HG02571 (cell line): ENCODE measurements around the gene DPP6.

Experiments
- ATAC-seq: cut with Tn5 transposase; IDR thresholded peaks from one replicate; pipeline ENCODE4 v1.9.1; 2021; ENCODE audit warnings: mild to moderate bottlenecking, moderate library complexity; ENCODE audit not compliant: unreplicated experiment

Gene DPP6

GRCh38 chr7:154867068-154867467, 814.9 kb downstream of the DPP6 start:
- ATAC-seq = peak; percentile 43

DNA sequence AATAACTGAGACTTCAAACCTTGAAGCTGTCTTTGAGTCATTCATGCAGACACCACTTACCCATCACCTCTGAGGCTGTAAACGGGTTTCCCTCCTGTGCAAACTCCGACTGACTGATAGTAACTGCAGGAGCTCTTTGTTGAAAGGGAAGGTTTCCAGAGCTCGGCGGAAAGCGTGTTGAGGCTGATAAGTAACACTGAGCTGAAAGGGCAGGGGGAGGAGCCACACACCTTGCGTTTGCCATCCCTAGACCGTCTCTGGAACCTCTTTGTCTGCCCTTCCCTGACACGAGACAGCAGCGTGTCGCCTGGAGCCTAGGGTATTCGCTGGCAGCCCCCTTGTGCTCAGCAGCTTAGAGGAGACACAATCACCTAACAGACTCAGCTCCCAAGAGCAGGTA, 816.7 kb downstream of the DPP6 start:
- ATAC-seq = no peak

GRCh38 chr7:154869436-154869835, 817.2 kb downstream of the DPP6 start:
- ATAC-seq = no peak

- no peak for ATAC-seq
These were observed 819.3 kb downstream of the DPP6 start for GRCh38 chr7:154871507-154871906.

GRCh38 chr7:154871928-154872750, 819.9 kb downstream of the DPP6 start:
- no peak for ATAC-seq

GRCh38 chr7:154872811-154873499, 820.8 kb downstream of the DPP6 start:
- ATAC-seq = no peak

GRCh38 chr7:154873500-154874121, 821.4 kb downstream of the DPP6 start:
- ATAC-seq = no peak

- no peak for ATAC-seq
These were observed 822.4 kb downstream of the DPP6 start for GRCh38 chr7:154874409-154875113.

- no peak for ATAC-seq
These were observed 823.1 kb downstream of the DPP6 start for GRCh38 chr7:154875297-154875696.

DNA sequence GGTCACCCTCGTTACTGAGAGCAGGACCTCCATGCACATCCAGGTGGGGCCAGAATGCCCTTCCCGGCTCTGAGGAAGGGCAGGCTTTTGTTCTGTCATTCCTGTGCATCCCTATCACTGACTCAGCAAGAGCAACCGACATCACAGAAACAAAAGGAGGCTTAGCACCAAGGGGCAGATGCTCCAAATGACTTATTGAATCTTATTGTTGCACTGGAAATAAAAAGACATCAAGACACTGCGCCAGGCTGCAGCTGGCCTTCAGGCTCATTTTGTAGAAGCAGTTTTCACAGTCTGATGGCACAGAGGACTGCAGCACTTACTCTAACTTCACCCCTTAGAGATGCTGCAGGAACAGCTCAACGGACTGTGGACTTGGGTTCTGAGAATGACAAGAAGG, 824.3 kb downstream of the DPP6 start:
- no peak for ATAC-seq

GRCh38 chr7:154877031-154877430, 824.8 kb downstream of the DPP6 start:
- no peak for ATAC-seq

- ATAC-seq = no peak
These were observed 827.4 kb downstream of the DPP6 start for GRCh38 chr7:154879629-154880028.

DNA sequence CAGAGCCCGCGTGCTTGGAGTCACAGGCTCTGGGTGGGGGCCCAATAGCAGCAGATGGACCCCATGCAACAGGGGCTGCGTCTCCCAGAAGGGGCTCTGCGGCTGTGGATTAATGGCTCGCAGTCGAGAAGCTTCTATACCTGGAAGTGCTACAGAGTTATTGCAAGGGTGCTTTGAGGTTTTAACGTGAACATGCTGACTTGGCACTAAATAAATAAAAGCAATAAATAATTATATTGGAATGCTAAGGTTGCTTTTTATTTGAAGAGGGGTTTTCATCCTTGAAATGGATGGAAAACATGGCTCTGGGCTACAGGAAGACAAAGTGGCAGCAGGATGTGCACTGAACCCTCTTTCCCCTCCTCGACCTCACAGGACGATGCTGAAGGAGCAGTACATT, 828.3 kb downstream of the DPP6 start:
- ATAC-seq = no peak

DNA sequence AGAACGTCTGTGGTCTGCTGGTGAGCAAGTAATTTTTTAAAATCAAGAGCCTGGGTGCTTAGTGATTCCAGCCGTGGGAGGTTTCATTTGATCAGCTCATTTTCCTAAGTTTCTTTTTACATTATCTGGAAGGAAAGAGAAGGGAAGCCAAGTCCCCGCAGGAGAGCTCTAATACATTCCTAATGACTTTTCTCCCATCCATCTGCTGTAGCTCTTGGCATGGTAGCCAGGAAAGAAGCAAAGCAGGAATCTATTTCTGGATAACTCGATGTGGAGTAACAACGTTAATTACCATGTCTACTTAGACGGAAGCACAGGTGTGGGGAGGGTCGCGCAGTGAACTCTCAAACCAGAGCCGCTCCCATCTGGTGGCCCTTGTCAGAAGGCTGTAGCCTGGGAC, 828.8 kb downstream of the DPP6 start:
- ATAC-seq = no peak

DNA sequence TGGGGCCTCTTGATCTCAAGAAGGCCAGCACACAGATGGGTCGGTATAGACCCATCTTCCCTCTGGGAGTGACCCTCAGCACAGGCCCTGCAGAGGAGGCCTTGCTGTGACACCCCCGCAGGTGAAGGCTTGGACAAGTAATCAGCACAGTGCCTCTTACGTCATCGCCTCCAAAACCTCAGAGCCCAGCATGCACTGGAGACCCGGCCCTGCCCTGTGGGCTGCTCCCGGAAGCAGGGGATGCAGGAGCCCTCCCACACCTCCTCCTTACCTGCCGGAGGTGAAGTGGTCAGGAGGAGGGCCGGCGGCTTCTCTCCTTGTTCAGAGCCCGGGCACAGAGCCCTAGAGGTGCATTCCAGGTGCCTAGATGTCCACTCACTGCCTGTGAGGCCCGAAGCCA, 829.3 kb downstream of the DPP6 start:
- no peak for ATAC-seq

- ATAC-seq = no peak
These were observed 830.8 kb downstream of the DPP6 start for GRCh38 chr7:154882931-154883474.

DNA sequence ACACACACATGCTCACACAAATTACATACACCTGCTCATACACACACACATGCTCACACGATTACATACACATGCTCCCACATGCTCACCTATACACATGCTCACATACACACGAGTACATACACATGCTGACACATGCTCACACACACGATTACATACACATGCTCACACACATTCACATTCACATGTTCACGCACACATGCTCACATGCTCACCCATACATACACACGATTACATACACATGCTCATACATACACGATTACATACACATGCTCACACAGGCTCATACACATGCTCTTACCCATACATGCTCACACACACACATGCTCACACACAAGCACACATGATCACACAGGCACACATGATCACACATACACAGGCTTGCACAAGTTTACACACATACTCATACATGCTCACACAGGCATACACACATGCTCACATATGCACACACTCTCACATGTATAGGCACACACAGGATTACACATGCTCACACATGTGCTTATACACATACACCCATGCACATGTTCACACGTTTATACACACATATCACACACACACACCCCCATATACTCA, 832.2 kb downstream of the DPP6 start:
- no peak for ATAC-seq

DNA sequence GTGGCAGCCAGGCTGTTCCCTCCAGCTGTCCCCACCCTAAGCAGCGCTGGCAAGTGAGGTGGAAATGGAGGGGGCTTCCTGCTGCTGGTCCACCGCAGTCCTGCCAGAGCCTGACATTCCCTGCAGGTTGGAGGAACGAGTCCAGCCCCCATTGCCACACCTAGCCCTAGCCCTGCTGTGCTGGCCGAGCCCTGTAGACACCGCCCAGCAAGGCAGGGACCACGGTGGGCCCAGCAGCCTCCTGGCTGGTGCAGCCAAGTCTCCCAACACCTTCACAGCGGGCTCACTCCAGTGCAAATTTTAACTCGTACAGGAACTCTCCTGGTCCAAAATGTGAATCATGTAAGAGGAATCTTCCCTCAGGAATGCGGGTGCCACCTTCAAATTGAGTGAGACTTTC, 834.4 kb downstream of the DPP6 start:
- ATAC-seq = no peak

DNA sequence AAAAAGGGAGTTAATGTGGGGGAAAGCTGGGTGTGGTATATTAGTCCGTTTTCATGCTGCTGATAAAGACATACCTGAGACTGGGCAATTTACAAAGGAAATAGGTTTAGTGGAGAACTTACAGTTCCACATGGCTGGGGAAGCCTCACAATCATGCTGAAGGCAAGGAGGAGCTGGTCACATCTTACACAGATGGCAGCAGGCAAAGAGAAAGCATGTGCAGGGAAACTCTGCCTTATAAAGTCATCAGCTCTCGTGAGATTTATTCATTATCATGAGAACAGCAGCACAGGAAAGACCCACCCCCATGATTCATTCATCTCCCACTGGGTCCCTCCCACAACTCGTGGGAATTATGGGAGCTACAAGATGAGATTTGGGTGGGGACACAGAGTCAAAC, 836.5 kb downstream of the DPP6 start:
- ATAC-seq = no peak

DNA sequence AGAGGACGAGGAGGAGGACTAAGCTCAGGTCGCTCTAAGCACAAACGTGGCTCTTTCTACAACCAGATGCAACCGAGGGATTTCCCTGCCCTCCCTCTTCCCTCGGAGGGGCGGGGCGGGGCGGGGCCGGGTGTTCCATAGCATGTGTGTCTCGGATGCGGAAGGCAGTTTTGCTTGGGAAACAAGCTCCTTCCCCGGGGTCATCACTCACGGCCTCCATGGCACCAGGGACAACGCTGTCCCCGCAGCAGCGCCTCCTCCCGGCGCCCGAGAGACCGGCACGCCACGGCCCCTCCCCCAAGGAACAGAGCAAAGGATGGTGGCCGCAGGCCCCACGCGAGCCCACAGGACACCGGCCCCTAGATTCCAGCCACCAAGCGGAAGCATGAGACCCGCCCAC, 840.3 kb downstream of the DPP6 start:
- no peak for ATAC-seq

DNA sequence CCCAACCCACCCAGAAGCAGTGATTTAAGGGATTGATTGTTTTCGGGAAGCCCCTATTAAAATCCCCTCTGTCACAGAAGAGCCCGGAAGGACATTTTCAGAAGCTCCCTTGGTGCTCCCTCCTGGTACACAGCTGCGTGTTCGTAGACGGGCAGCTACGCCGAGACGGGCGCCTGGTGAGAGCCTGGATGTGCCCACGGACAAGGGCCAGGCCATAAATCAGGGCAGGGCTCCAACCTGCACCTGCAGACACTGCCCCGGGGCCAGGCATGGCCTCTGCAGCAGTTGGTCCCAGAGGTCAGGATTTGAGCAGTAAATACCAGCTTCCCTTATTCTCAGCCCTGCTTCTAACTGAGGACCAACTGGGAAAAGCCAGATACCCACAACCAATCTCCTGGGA, 843.9 kb downstream of the DPP6 start:
- ATAC-seq = no peak
